ENCODE results near the gene B4GALT2.

DNA sequence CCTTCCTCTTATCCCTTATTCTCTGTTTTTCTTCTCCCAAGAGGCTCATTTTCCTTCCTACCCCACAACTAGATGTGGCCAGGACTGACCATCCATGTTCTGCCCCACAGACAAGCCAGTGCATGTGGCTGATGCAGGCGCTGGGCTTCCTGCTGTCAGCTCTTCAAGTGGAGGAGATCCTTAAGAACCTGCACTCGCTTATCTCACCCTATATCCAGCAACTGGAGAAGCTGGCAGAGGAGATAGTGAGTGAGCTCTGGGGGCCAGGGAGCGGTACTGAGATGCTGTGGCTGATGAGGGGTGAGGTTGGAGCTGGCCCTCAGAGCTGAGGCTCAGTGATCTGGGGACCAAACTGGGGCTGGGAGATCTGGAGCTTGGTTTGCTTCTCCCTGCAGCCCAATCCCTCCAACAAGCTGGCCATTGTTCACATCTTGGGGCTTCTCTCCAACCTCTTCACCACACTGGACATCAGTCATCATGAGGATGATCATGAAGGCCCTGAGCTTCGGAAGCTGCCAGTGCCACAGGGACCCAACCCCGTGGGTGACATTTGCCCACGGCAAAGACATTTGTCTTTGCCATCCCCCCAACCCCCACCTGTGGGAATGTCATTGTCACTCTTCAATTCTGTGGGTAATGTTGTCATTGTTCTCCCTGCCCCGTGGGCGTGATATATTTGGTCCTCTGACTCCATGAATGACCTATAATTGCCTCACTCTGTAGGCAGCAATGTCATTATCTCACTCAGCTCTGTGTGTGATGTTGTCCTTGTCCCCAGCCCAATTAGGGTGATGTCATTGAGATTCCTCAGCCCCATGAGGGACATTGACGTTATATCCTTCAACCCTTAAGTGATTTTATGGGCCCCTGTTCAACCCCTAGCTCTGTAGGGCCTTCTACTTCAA is 20.4 kb upstream of the B4GALT2 start:
- TF ChIP-seq, protein P1, sequence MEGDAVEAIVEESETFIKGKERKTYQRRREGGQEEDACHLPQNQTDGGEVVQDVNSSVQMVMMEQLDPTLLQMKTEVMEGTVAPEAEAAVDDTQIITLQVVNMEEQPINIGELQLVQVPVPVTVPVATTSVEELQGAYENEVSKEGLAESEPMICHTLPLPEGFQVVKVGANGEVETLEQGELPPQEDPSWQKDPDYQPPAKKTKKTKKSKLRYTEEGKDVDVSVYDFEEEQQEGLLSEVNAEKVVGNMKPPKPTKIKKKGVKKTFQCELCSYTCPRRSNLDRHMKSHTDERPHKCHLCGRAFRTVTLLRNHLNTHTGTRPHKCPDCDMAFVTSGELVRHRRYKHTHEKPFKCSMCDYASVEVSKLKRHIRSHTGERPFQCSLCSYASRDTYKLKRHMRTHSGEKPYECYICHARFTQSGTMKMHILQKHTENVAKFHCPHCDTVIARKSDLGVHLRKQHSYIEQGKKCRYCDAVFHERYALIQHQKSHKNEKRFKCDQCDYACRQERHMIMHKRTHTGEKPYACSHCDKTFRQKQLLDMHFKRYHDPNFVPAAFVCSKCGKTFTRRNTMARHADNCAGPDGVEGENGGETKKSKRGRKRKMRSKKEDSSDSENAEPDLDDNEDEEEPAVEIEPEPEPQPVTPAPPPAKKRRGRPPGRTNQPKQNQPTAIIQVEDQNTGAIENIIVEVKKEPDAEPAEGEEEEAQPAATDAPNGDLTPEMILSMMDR (IDR thresholded peaks at IDR 0.05): no peak
- no peak for TF ChIP-seq POLR2AphosphoS5 (IDR thresholded peaks at IDR 0.05)
- TF ChIP-seq POLR2A (IDR thresholded peaks at IDR 0.05): no peak
